C4-2B (cell line): ENCODE measurements around the gene LIPA.

Experiments used
- ZFX ChIP-seq: fragments of 450-650 bp; IDR thresholded peaks from 2 replicates; pipeline ENCODE4 v1.6.1; 2017
- TF ChIP-seq, protein P1 (sequence below): fragments of 450-650 bp; conservative IDR thresholded peaks from 2 replicates; pipeline ENCODE4 v1.5.1; 2017; ENCODE audit warnings: mild to moderate bottlenecking

DNA sequence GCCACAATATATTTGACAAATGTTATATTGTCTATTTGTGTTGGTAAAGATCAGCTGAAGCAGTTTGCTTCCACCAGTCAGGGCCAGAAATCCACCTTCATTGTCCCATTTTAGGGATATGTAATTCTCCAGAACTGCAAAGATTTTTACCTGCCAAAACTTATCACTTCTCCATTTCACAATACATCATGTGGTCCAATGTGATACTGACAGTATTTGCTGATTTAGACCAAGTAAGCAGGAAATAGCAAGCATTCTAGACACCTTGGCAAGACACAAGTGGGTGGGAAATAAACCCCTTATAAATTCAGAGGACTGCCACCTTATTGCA is 18.5 kb upstream of the LIPA start:
- TF ChIP-seq, protein P1, sequence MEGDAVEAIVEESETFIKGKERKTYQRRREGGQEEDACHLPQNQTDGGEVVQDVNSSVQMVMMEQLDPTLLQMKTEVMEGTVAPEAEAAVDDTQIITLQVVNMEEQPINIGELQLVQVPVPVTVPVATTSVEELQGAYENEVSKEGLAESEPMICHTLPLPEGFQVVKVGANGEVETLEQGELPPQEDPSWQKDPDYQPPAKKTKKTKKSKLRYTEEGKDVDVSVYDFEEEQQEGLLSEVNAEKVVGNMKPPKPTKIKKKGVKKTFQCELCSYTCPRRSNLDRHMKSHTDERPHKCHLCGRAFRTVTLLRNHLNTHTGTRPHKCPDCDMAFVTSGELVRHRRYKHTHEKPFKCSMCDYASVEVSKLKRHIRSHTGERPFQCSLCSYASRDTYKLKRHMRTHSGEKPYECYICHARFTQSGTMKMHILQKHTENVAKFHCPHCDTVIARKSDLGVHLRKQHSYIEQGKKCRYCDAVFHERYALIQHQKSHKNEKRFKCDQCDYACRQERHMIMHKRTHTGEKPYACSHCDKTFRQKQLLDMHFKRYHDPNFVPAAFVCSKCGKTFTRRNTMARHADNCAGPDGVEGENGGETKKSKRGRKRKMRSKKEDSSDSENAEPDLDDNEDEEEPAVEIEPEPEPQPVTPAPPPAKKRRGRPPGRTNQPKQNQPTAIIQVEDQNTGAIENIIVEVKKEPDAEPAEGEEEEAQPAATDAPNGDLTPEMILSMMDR = no peak
- no peak for TF ChIP-seq ZFX
